GM21367 (cell line): ENCODE data around the gene INPP1.

ENCODE experiments used
- ATAC-seq: cut with Tn5 transposase; IDR thresholded peaks from one replicate; pipeline ENCODE4 v1.9.1; 2021; ENCODE audit not compliant: unreplicated experiment

The INPP1 gene

DNA sequence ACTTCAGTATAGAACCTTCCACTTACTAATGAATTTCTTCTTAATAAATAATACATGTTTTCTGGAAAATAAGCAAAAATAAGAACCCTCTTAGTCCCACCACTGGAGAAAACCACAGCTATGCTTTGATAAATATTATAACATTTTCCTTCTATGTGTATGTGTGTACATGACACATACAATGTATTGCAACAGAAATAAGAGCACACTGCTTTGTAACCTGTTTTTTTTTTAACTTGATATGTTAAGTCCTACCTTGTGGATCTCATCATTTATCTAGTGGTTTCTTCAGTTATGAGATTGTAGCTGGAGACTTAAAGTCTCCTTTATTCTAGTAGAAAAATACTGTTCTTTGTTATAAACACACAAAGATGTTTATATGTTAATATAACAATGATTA lies 17.2 kb downstream of the INPP1 start:
- ATAC-seq: no peak

DNA sequence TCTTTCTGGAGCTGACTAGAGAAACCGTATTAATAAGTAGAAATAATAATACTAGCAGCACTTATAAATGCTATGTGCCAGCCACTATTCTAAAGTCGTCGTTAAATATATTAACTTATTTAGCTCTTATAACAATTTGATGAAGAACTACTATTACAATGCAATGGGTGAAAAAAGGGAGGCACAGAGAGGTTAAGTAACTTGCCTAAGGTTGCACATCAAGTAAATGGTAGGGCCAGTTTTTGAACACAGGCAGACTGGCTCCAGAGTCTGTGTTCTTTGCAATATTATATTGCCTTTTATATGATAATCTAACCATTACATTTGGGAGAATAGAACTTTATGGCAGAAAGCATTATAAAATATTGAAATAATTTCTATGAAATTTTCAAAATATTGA lies 17.6 kb downstream of the INPP1 start:
- ATAC-seq: no peak

- ATAC-seq: no peak
Observed at GRCh38 chr2:190361572-190361971, 18.2 kb downstream of the INPP1 start.

DNA sequence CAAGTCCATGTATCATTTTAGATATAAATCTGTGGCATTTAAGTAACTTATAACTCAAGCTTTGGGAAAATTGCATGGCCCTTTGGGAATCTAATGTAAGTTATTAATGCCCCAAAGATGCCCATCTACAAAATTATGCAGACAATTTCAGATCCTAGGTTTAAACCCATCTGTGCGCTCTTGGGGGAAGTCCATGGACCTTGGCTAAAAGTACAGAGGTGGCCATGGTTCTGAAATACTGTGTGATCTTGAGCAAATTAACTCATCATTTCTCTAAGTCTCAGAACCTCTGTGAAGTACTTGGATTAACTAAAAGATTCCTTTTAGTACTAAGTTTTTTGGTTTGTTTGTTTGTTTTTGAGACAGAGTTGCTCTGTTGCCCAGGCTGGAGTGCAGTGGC lies 19.5 kb downstream of the INPP1 start:
- ATAC-seq: no peak

DNA sequence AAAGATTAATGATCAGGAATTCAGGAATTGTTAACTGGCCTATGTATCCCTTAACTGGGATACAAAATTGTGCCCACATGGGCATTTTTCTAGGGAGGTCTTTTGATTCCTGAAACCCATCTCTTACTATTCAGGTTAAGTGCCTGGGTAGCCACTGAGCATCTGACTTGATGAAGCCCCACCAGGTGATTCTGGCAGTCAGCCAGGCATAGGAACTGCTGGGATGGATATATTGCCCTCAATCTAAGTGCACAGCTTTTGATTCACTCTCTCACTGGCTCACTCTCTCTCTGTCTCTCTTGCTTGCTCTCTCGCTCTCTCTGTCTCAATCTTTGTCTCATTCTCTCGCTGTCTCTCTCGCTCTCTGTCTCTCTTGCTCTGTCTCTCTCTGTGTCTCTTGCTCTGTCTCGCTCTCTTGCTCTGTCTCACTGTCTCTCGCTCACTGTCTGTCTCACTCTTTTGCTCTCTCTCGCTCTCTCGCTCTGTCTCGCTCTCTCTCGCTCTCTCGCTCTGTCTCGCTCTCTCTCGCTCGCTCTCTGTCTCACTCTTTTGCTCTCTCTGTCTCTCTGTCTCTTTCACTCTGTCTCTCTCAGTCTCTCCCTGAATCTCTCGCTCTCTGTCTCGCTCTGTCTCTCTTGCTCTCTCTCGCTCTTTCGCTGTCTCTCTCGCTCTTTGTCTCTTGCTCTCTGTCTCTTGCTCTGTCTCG lies 22.3 kb downstream of the INPP1 start:
- ATAC-seq: no peak

DNA sequence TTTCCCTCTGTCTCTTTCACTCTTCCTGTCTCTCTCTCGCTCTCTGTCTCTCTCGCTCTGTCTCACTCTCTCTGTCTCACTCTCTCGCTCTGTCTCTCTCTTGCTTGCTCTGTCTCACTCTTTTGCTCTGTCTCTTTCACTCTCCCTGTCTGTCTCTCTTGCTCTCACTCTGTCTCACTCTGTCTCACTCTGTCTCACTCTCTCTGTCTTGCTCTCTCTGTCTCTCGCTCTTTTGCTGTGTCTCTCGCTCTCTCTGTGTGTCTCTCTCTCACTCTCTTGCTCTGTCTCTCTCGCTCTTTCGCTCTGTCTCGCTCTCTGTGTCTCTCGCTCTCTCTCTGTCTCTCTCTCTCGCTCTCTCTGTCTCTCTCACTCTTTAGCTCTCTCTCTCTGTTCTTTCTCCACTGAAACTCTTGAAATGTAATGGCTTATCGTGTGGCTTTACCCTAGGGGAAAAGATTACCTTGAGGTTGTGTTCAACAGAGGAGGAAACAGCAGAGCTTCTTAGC lies 22.9 kb downstream of the INPP1 start:
- no peak for ATAC-seq

- no peak for ATAC-seq
Observed at GRCh38 chr2:190367091-190367490, 23.7 kb downstream of the INPP1 start.

DNA sequence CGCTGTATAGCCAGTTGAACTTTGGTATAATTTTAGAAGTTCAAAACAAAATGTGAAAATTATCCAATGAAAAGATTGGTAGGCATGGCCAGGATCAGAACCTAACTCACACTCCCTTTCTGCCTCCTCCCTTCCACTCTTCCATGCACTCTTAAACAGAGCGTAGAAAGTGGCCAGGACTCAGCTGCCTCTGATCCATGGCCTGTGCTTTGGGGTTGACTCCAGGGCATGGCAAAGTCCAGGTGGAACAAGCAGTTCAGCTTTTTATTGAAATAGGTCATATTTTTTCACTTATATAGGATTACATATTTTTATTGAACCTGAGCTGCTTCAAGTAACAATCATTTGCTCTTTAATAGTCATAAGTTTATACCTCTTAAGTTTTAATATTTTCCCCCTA lies 26.2 kb downstream of the INPP1 start:
- ATAC-seq: no peak

- ATAC-seq: no peak
Observed at GRCh38 chr2:190376083-190376482, 32.7 kb downstream of the INPP1 start.

- ATAC-seq: no peak
Observed at GRCh38 chr2:190376591-190377245, 33.3 kb downstream of the INPP1 start.

DNA sequence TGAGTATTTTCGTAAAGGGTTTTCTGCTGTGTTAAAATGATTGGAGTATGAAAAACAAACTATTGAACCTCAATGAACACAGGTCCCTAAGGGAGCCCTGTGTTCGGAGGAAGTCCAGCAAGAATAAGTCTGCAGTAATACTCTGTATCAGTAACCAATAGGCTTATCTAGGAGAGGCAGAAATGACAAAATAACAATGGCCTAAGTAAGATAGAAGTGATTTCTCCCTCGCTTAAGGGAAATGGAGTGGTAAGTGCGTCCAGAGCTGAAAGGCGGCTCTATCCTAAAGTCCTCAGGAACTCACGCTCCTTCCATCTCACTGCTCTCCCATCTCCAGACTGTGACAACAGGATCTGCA lies 35.5 kb downstream of the INPP1 start:
- ATAC-seq: no peak

GRCh38 chr2:190379249-190379964 lies 36.0 kb downstream of the INPP1 start:
- ATAC-seq: no peak

DNA sequence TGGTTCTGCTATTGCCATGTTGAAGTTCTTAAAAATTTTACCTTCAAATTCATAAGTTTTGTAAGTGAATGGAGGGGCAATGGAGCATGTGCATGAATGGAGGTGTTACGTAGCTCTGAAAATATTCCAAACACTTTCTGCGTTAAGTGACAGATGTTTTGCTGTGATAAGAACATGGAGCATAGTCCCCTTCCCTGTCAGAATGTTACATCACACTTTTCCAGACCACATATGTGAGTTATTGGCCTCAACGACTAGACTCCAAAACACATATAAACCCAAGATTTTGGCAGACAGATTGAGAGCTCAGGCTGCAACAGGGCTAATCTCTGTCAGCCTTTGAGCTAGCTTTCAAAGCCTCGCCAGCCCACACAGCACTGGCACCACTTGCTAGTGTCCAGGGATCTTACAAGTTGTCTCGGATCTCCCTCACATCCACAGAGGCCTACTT lies 37.6 kb downstream of the INPP1 start:
- no peak for ATAC-seq

GRCh38 chr2:190382851-190383250 lies 39.5 kb downstream of the INPP1 start:
- peak; percentile 86 for ATAC-seq

DNA sequence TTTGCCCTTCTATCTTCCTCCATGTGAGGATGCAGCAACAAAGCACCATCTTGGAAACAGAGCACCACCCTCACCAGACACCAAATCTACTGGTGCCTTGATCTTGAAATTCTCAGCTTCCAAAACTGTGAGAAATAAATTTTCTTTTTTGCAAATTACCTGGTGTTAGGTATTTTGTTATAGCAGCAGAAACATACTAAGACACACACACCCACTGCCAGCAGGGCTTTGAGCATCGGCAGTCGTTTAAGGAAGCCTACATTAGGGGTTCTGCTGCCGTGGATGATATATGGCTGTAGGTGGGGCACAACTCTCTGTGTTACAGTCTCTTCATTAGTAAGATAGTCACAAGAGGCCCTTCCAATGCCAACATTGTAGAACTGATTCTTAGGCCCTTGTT lies 44.0 kb downstream of the INPP1 start:
- ATAC-seq: no peak

- ATAC-seq: no peak
Observed at GRCh38 chr2:190396271-190396670, 52.9 kb downstream of the INPP1 start.

DNA sequence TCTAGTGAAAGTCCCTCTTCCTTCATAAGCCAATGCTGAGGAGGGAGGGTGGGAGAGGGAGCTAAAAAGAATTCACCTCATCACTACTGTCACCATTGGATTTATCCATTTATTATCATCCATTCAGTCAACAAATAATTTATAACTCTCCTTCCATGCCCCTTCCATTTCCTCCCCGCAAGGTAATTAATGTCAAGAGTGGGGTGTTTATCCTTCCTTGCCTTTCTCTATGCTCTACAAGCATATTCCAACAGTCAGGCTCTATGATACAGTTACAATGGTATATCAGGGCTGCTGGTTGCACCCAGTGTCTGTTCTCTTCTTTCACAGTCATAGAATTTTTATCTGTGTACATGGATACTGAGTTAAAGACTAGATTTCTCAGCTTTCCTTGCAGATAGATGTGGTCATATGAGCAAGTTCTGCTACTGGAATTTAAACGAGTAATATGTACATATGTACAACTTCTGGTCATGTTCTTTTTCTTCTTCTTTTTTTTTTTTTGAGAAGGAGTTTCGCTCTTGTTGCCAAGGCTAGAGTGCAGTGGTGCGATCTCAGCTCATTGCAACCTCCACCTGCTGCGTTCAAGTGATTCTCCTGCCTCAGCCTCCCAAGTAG lies 59.7 kb downstream of the INPP1 start:
- no peak for ATAC-seq

- no peak for ATAC-seq
Observed at GRCh38 chr2:190404487-190404886, 61.1 kb downstream of the INPP1 start.

GRCh38 chr2:190405070-190405469 lies 61.7 kb downstream of the INPP1 start:
- ATAC-seq: no peak

DNA sequence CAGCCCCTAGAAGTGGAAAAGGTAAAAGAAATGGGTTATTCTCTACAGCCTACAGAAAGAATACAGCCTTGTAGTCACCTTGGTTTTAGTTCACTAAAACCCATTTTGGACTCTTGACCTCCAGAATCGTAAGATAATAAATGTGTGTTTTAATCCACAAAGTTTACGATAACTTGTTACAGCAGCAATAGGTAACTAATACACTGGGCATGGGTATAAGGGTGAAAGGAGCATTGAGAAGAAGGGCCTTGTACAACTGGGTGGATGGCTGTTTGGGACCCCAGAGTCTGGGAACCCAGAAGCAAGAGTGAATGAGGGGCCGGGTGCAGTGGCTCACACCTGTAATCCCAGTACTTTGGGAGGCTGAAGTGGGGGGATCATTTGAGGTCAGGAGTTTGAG lies 62.6 kb downstream of the INPP1 start:
- ATAC-seq: no peak

- no peak for ATAC-seq
Observed at GRCh38 chr2:190406805-190407204, 63.4 kb downstream of the INPP1 start.

DNA sequence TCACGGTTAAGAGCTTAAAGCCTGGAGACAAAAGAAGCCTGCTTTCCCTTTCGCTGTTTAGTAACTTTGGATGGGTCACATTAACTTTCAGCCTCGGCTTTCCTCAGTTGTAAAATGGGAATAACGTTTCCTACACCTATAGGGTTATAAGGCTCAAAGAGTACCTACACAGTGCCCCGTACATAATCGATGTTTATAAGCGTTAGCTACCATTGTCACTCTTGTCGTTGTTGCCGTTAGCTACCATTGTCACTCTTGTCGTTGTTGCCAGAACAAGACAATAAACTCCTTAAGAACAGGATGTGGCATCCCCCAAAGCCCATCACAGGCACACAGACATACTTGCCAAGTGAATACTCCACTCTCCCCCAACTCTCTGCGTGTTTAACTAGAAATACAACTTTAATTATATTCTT lies 63.9 kb downstream of the INPP1 start:
- no peak for ATAC-seq
